ENCODE results near the gene ADO.

ADO gene

DNA sequence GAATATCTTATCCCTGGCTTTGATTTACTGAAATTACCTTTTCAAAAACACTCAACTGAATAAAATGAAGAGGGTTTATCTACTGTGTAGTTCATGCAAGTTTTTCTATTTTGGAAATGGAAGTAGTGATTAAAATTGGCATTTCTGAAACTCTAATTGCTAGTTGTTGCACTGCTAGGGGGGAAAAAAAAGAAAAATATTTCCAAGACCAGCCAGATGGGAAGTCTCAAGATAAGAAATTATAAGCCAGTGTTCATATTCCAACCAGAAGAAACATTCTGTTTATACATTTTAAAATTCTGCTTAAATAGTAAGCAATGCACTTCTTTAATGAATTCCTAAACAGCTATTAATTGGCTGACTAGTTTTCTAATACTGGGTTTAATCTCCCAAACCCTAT lies 9.4 kb upstream of the ADO start:
- no peak for DNase-seq

DNA sequence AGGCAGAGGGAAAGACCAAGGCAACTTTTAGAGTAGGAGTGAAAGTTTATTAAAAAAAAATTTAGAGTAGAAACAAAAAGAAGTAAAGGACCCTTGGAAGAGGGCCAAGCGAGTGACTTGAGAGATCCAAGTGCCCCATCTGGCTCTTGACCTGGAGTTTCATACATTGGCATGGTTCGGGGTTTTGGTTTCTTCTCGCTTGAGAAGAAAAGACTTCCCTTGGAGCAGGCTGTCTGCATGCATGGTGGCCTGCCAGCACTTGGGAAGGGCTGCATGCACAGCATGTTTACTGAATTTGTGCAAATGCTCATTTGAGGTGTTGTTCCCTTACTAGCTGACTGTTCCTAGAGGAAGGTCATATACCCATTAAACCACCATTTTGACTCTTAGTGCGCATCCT lies 8.8 kb upstream of the ADO start:
- DNase-seq = no peak

DNA sequence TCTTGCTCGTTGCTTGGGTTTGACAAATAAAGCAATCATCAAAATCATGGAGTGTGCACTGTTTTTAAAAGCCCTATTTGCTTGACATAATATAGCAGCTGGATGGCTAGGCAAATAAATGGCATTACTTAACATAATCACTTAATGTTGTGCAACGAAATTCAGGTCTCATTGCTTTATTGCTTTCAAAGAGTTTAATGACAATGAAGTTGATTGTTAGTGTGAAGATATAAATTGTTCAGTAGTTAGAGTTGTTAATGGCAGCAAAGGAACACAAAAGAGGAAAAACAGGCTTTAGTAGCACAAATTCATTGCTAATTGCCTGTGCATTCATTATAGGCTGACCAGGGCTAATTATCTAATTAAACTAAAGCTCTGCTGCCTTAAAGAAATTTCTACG lies 7.6 kb upstream of the ADO start:
- DNase-seq = no peak

DNA sequence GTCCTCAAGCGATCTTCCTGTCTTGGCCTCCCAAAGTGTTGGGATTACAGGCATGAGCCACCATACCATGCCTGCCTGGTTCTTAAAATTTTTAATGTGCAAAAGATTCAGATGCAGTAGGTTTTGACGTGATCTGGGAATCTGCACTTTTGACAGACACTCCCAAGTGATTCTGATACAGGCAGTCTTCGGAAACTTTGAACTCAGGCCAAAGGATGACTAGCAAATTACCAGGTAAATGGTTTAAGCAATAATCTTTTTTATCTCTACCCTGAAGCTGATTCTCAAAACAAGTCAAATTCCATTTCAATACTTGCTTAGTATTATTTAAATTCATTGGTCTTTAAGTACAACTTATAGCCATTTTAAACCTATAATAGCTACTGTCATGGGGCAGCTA lies 2.6 kb upstream of the ADO start:
- DNase-seq = no peak

DNA sequence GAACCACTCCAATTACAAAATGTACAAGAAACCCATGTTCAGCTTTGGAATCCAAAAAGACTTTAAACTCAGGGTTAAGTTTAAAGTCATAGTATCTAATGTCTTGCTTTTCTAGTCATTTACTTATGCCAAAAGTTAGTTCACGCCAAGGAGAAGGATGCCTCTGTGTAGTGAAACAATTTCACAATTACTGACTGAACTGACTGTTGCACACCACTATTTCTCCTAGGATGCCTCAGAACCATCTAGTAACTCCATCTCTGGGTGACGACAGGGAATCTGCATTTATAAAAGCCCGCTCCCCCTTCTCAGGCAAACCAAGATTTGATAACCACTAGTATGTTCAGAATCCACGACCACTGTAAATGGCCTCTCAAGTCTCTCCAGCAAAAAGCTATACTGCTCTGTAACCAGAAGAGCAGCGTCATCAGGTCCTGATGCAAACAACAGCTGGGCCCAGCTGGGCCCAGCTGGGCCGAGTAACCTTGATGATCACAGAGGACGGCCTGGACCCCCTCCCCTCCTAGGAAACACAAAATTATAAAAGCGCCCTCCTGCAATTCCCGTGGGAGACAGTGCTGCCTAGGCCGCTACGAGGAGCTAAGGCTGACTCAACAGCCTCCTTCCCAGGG lies 680 bp upstream of the ADO start:
- no peak for DNase-seq

DNA sequence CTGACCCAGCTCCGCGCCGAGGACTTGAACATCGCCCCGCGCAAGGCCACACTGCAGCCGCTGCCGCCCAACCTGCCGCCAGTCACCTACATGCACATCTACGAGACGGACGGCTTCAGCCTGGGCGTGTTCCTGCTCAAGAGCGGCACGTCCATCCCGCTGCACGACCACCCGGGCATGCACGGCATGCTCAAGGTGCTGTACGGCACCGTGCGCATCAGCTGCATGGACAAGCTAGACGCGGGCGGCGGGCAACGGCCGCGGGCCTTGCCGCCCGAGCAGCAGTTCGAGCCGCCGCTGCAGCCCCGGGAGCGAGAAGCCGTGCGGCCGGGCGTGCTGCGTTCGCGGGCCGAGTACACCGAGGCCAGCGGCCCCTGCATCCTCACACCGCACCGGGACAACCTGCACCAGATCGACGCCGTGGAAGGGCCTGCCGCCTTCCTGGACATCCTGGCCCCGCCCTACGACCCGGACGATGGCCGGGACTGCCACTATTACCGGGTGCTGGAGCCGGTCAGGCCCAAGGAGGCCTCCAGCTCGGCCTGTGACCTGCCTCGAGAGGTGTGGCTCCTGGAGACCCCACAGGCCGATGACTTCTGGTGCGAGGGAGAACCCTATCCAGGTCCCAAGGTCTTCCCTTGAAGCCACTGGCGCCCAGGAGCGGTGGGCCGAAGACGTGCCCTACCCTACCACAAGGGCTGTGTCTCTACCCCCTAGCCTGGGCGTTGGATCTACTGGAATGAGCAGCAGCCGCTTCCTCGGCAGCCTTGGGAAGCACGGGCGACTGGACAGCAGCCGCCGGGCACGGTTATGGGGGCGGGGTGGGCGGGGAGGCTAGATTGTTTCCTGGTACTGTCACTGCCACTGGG lies 945 bp downstream of the ADO start:
- no peak for DNase-seq

- DNase-seq = no peak
Measured at GRCh38 chr10:62806251-62806650, 1.7 kb downstream of the ADO start.

GRCh38 chr10:62810156-62810902 lies 5.8 kb downstream of the ADO start:
- no peak for DNase-seq

DNA sequence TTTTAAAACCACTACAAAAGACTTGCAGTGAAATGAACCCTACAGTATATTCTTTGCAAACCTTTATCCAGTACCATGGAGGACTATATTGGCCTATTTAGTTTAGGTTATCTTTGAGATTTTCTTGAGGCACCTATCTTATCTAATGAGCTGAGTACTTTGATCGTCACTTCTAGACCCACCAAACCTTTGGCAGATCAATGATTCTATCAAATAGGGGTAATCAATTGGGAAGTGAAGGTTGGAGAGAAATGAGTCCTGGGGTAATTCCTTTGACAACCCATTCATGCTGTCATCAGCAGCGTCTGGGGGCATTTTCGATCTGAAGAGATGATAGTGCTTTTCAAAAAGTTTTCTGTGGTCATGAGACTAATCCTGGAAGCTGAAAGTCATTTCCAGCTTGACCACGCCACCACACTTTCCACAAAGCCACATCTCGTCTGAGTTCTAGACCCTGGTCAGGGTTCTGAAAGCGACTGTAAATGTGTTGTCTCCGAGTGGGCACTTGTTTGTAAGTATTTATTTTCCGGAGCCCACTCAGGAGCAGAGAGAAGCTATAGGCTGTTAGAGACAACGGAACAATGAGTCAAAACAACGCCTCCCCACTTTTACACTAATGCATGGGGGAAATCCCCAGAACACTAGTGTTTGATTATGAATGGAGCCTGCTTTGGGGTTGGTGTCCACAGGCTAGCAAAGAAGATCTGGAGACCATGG lies 6.8 kb downstream of the ADO start:
- DNase-seq = no peak

DNA sequence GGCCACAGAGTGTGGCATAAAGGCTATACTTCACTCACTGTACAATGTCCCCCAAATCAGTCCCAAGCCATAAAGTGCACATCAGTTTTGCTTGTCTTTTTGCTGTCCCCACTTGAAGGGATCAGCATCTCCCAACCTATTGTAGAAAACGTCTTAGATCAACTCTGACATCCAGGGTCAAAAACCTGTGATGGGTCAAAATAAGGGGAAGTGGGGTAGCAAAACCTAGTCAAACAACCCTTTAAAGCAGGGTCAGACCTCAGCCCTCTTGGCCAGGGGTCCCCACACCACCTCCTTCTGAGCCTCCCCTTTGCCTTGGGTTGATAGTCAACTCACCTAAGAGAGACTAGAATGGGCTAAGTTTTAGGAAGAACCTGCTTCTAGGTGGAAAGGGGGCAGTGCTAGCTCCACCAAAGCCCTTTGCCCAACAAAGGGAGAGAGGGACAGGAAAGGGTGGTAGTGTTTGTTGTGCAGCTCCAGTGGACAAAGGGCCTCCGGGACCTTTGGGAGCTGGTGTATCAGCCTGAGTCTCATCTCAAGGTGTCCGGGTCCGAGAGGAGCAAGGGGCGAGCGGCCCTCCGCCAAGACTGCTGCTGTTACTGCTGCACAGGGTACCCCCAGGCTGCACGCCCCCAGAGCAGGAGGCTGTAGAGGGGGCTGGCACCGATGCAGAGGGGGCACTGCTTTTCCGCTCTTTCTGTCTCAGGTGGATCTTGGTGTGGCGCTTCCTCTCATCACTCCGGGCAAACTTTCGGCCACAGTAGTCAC lies 8.3 kb downstream of the ADO start:
- no peak for DNase-seq

GRCh38 chr10:62813453-62813852 lies 8.9 kb downstream of the ADO start:
- DNase-seq = no peak

- DNase-seq = no peak
Measured at GRCh38 chr10:62813981-62814380, 9.5 kb downstream of the ADO start.

DNA sequence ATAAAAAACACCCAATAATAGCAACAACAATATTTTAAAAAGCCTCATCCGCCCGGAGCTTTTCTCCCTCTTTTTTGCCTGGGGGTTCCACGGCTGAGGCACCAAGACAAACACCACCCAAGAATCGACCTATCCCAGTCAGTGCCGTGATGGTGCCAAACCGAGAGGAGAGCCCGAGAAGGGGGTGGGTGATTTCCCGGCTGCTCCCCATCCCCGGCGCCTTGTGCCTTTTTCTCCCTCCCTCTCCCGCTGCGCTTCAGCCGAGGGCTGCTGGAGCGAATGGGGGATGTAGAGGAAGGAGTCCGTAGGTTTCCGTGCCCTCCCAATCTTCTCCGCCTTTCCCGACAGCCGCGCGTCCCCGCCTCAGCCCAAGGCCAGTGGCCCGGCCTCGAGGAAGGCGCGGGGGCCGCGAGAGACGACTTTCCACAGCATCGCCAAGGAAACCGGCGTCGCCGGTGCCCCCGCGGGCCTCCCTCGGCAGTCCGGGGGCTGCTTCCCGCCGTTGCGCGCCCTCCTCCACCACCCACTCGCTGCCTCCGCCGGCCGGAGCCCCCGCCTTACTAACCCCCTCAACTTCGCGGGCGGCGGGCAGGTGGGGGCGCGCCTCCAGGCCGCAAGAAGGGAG lies 10.3 kb downstream of the ADO start:
- DNase-seq = no peak

- DNase-seq = no peak
Measured at GRCh38 chr10:62815381-62816075, 11.0 kb downstream of the ADO start.

- no peak for DNase-seq
Measured at GRCh38 chr10:62816076-62816330, 11.5 kb downstream of the ADO start.

DNA sequence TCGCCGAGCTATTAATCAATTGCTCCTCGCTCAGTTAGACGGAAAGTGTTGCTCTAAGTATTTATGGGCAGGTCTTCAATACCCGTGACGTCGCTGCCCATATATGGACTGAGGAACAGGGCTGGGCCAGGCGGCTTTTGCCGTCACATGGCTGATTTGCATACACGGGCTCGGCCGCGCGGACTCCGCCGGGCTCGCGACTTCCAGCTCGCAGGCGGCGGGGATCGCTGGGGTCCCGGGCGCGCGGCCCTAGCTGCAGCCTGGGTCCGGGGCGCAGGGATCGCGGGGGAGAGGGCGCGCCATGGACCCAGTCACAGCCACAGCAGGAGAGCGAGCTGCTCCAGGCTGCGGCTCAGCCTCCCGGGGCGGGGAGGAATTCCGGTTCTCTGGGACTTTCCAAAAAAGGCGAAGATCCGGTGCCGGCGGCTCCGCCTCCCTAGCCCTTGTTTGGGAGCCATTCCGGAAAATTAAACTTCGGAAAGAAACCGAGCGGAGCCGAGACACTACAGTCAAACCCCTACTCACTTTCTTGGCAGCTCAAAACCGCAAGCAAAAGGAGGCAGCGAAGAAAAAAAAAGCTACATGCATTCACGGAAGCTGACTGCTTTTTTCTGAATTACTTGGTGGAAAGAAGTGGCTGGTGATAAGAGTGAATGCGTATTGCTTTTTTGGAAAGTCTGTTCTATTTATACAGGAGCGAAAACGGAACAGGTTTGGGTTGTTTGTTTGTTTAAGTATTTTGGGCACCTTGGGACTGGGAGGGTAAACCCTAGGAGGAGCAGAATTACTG lies 12.0 kb downstream of the ADO start, which contains the start of gene EGR2:
Gene EGR2, minus strand, starts transcription at position 36 of the 790 bp plus-strand sequence. CDS start 337 bp downstream, outside the sequence.
- peak; percentile 19 for DNase-seq

- DNase-seq = no peak
Measured at GRCh38 chr10:62817121-62817765, 12.7 kb downstream of the ADO start.

GRCh38 chr10:62817766-62818425 lies 13.4 kb downstream of the ADO start:
- no peak for DNase-seq

- no peak for DNase-seq
Measured at GRCh38 chr10:62818426-62819011, 14.0 kb downstream of the ADO start.

All from NCI-H1092 (cell line).